Stimulated activated CD4-positive, alpha-beta T cell treated with anti-CD3 and anti-CD28 coated beads, Interleukin-4, amount 100 ng/mL, for 1 hour (primary cell): ENCODE data around the gene TMEM87B.

Source experiments
- DNase-seq: peaks from one replicate; pipeline ENCODE4 v3.0.0-alpha.2; 2020

Gene TMEM87B, protein sequence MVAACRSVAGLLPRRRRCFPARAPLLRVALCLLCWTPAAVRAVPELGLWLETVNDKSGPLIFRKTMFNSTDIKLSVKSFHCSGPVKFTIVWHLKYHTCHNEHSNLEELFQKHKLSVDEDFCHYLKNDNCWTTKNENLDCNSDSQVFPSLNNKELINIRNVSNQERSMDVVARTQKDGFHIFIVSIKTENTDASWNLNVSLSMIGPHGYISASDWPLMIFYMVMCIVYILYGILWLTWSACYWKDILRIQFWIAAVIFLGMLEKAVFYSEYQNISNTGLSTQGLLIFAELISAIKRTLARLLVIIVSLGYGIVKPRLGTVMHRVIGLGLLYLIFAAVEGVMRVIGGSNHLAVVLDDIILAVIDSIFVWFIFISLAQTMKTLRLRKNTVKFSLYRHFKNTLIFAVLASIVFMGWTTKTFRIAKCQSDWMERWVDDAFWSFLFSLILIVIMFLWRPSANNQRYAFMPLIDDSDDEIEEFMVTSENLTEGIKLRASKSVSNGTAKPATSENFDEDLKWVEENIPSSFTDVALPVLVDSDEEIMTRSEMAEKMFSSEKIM

DNA sequence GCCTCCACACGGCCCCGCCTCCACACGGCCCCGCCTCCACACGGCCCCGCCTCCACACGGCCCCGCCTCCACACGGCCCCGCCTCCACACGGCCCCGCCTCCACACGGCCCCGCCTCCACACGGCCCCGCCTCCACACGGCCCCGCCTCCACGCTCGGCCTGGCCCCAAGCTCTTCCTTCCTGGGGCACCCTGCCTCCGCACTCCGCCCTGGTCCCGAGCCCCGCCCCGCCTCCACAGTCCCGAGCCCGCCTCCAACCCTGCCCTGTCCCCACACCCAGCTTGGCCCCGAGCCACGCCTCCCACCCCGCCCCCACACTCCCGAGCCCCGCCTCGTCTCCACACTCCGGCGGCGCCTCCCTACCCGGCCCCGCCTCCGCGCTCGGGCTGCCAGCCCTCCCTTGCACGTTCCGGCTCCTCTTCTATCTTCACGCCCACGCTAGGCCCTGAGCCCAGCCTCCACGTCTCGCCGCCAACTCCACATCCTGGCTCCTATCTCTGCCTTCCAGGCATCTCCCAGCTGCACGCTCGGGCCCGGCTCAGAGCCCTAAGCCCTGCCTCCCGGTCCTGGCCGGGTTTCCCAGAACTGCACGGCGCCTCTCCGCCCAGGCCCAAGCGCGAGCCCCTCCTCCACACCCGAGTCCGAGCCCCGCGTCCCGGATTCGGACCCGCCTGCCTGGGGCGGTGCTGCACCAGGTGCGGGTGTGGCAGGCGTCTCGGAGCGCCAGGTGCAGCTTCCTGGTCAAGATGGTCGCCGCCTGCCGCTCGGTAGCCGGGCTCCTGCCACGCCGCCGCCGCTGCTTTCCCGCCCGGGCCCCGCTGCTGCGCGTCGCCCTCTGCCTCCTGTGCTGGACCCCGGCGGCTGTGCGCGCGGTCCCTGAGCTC is at the start of gene TMEM87B:
TSS of gene TMEM87B (plus strand) at position 423 of the 883 bp plus-strand sequence. CDS start at position 746, 323 bp downstream.
- DNase-seq = peak; percentile 97

DNA sequence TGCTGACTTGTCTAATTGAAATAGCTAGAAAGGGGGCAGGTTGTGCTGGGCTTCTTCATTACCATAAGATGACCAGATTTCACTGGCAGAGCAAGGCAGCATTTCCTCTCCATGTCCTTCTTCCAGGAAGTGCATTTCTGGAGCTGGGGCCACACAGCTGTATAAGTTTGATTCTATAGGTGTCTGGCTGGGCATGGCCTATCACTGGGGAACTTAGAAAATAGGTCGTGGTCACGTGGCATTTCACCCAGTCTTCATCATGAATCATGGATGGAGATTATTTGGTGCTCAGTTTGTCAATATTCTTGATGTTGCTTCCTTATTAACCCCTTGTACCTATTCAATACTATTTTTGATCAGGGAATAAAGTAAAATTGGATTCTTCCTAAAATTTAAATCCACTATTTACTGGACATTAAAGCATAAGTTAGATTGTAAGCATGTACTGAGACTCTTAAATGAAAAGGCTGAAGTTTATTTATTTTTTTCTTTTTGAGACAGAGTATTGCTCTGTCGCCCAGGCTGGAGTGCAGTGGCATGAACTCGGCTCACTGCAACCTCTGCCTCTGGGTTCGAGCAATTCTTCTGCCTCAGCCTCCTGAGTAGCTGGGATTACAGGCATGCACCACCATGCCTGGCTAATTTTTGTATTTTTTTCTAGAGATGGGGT is 49.5 kb upstream of the TMEM87B start:
- DNase-seq = no peak

DNA sequence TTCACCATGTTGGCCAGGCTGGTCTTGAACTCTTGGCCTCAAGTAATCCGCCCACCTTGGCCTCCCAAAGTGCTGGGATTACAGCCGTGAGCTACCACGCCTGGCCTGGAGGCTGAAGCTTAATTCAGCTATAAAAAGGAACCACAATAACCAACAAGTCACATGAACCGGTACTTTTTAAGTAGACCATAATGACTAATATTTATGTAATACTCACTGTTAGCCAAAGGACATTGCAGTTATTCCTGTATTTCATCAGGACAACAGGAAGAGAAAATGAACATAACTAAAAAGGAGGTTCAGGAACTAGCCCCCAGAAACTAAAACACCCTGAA is 49.0 kb upstream of the TMEM87B start:
- no peak for DNase-seq

DNA sequence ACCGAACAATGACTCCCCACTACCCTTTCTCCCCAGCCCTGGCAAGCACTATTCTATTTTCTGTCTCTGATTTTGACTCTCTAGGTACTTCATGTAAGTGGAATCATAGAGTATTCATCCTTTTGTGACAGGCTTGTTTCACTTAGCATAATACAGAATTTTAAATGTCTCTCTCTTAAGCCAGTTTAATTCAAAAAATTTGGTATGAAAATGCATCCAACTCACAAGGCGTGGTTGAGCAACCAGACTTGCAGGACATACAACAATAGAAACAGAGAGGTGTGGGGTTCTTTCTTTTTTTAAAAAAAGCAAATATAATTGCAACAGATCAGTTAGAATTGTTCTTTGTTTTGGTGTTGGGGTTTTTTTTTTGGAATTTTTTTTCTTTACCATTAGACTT is 47.6 kb upstream of the TMEM87B start:
- DNase-seq = no peak

DNA sequence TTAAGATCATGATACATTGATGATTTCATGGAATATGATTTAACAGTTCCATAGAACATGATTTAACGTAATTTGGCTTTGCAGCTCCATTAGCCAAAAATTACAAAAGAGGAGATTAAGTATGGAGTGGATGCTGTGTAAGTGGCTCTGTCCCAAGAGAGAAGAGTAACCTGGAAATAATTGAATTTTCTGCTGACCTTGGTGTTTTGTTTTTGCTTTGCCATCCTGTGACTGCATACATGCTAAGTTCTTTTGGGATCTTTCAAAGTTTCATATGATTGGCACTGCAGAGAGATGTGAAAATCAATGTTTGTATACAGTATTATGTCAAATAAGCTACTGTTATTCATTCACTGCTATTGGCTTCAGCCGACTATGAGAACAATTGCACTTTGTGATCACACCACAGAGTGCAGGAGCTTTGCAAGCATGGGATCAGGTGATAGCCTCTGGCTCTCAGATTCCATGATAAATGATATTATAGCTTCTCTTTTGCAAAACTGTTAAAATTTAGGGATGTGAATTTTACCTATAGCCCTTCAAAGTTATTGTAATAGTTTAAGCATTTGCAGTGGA is 46.1 kb upstream of the TMEM87B start:
- DNase-seq = no peak

DNA sequence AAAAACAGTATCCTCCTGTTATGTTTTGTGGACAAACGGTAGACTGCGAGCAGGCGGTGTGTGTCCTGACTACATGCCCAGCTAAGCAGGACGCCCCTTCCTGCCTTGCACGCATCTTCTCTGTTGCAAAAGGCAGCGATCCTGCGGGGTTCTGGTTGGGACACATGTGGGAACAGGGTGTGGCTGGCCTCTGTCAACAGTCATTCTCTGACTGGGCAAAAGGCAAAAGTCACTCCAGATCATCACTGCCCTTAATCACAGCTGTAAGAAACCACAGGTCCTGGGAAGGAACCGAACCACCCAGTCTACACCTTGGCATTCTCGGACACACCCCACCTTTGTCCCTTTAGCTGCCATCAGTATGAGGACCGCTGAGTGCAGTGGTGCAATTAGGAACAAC is 44.3 kb upstream of the TMEM87B start:
- no peak for DNase-seq

DNA sequence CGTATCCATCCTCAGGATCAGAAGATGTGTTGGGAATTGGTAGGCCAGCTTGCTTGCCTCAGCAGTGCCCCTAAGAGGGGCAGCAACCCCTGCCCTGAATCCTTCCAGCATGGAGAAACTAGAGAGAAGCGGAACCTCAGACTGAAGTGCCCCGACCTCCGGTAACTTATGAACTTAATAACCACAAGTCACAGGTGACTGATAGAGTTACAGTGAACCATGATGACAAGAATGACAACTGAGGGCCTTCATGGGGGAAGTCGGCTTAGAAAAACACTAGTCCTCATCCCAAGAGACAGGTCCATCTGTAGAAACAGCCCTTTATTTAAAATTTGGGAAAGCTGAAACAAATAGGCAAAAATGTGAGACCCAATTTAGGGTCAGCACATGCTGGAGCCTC is 42.5 kb upstream of the TMEM87B start:
- no peak for DNase-seq

DNA sequence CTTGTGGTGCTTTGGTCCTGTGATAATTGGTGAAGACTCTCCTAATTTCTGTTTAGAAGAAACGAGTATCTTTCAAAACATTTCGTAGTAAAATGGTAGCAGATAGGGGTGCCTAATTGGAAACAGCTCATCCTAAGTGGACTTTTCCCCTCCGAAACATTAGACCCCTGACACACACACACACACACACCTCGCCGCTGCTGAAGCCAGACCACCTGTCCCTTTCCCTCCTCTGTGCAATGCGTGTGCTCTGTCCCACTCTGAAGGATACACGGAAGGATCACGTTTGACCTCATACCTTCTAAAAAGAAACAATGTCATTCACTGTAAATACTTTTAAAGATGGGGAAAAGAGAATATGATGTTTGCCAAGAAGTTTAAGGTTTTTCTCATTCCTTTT is 36.2 kb upstream of the TMEM87B start:
- no peak for DNase-seq

DNA sequence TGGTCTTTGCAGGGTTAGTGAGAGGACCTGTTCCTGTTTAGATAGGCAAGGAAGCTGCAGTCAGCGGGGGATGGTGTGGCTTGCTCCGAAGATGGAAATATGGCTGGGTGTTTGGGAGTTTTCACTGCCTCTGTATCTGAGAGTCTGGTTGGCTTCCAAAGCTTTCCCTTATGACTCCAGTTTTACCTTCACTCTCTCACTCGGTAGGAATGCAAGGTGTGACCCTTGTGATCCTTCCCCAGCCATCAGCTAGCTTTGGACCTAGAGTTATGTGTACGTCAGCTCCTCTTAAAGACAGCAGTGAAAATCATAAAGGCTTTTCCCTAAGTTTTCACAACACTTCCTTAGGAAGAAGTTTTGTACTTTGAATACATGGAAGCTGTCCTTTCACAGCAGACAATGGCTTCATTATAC is 35.5 kb upstream of the TMEM87B start:
- DNase-seq = no peak

DNA sequence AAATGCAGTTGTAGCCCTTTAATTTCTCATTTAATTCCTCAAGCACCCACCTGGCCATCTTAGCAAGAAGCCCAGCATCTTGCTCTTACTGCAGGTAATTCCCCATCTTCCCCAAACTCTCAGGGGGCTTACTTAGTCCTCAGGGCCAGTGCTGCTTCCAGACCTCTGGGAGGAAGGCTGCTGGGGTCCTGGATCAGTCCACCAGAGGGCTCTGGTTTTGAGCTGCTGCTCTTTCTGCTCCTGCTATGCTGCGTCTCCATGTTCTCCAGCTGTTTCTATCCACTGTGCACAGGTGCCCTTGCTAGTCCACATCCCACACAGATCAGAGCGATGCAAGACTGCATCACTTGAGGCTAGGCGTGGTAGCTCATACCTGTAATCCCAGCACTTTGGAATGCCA is 34.5 kb upstream of the TMEM87B start:
- no peak for DNase-seq

DNA sequence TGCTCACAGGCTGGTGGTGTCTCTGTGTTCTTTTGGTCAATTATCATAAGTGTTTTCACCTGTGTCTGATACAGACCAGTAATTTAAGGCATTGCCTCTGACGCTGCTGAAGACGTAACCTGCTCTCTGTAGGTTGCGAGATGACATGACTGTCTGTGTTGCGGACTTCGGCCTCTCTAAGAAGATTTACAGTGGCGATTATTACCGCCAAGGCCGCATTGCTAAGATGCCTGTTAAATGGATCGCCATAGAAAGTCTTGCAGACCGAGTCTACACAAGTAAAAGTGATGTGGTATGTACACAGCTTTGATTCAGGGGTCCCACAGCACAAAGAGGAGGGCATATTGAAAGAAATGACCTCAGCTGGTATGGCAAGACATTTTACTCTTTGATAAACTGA is 33.8 kb upstream of the TMEM87B start:
- no peak for DNase-seq

DNA sequence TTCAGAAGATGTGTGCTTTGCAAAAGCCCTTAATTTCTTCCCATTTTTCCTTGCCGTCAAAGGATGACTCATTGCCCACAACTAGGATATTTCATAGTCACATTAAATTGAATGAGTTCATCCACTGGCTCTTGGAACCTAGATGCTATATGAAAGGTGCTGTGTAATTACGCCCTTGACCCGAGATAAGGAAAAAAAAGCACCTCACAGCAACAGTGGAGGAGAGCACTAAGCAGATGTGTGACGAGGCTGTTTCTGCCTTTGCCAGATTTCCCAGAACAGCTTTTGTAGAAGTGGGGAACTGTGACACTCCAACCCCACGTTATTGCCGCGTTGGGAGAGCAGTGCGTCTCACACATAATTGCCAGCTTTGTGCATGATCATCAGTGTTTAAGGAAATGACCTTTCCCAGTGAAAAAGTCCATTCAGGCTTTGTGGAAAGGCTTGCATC is 33.3 kb upstream of the TMEM87B start:
- DNase-seq = no peak

DNA sequence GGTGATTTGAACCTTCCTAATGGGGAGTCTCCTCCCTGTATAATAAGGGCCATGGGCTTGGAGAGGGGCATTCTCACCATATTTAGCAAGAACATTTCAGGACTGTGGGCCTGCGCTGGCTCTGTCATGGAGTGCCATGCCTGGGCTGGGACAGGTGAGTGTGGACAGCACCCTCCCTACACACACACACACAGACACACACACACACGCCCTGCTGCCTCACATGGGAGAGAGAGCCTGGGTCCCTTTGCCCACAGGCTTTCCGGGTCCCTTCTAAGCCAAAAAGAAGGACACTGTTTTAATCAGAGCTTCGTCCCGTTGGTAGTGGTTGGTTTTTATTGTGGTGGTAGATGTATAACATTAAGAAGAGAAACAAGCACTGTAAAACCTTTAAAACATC is 31.4 kb upstream of the TMEM87B start:
- DNase-seq = no peak

DNA sequence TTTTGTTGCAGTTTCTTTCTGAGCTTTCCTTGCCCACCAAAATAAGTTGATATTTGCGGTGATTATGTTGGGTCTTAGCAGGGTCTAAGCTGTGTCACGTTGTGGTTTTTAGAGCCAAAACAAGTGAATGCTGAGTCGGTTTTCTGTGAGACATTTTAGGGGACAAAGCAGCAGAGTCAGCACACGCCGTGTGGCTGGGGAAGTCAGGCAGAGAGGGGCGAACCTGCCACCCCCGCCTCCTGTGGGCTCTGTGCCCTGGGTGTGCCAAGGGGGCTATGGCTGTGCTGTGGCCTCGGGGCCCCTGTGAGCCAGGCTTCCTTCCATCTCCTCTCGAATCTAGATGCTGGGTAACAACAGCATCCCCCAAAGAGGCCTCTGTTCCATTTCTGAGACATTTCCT is 30.8 kb upstream of the TMEM87B start:
- no peak for DNase-seq

DNA sequence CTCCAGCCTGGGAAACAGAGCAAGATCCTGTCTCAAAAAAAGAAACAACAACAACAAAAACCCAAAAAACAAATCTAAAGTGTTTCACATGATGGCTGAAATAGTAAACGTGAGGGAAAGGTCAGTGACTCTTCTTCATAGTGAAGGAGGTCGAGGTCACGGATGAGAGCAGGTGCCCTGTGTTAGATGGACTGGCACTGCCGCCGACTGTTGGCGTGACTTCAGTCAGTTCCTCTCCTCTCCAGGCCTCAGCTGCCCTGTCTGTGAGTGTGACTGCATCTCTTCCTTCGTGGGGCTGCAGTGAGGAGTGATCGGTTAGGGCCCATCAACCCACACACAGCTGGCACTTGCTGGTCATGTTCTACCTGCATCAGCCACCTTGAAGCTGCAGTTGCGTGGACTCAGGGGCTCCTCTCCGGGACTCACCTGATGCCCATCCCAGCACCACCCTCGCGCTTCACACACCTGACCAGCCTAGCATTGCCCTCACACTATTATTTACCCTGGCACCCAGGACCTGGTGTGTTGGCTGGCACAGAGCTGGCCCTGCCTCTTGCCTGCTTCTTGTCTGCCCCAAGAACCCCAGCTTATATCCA is 30.1 kb upstream of the TMEM87B start:
- no peak for DNase-seq

DNA sequence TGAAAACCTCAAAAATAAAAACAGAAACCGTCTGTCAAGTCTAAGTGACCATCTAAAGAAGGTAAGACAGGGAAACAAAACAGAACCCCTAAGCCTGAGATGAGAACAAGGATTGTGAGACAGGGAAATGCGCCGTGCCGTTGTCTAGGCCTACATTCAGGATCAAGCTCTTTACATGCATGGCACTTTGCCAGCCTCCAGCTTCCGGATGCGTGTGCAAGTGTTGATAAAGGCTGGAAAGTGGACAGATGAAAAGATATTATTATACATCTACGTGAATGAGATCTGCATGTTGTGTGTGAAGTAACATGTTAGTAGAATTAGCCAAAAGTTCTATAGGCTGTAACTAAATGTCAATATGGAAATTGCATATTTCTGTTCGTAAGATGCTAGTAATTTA is 28.6 kb upstream of the TMEM87B start:
- DNase-seq = no peak

DNA sequence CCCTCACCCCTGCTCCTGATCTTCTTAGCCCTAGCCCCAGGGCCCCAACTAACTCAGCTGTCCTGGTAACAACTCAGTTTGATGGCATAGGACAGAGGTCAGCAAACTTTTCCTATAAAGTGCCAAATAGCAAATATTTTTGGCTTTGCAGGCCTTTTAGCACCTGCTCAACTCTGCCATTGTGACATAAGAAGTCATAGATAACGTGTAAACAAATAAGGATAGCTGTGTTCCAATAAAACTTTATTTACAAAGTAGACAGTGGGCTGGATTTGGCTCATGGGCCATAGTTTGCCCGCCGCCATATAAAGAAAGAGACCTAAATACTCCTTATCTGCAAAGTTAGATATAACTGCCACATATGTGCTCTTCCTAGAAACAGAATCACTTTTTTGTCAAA is 27.3 kb upstream of the TMEM87B start:
- no peak for DNase-seq

DNA sequence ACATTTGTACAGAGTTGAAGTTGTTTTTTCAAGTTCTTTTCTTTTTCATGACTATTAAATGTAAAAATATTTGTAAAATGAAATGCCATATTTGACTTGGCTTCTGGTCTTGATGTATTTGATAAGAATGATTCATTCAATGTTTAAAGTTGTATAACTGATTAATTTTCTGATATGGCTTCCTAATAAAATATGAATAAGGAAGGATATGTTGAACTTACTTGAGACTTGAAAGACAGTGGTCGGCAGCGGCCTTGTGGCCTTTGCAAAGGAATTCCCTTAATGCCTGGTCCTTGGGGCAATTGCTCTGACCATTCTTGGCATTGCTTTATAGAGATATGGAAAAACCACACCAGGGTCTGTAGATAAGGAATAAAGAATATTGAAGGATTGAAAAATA is 25.9 kb upstream of the TMEM87B start:
- DNase-seq = no peak

DNA sequence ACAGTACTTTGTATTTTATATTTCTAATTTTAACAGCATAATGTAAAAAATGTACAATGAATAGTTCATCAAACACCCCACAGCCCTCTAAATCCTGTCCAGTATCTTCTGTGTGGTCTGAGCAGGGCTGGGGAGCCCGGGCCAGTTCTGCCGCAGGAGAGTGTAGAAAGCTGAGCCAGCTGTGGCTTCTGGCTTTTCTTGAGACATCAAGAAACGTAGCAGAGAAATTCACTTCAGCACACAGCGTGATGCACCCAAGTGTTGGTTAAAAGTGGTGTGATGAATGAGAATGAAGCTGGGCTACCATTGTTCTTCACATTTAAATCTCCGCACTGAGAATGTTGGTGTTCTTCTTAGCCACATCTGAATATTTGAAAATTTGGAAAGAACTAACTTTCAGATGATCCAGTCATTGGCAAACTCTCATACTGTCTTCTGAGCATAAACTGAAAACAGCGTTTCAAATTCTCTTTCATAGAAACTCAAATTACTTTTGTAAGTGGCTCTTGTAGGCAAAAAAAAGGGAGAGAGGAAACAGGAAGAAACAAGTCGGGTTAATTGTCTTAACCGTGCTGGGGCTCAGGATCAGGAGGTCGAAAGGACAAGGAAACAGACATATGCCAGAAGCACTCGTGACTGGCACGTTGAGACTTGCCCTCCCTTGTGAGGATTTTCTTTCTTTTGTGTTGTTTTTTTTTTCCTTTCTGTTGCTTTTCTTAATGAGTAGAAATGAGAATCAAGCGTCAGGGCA is 23.4 kb upstream of the TMEM87B start:
- no peak for DNase-seq

DNA sequence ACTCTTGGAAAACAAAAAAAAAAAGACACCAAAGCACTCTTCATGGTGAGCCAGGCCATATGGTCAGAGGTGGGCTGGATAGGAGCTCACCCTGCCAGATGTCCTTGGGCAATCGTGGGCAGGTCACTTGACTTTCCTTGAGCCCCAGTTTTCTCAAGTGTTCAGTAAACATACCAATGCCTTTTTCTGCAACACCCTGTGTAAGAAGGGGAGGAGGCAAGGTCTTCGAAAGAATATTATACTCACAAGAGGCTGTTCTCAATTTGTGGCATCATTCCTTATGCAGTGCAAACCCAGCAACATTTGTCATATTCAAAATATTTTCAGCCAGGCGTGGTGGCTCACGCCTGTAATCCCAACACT is 22.9 kb upstream of the TMEM87B start:
- DNase-seq = no peak

DNA sequence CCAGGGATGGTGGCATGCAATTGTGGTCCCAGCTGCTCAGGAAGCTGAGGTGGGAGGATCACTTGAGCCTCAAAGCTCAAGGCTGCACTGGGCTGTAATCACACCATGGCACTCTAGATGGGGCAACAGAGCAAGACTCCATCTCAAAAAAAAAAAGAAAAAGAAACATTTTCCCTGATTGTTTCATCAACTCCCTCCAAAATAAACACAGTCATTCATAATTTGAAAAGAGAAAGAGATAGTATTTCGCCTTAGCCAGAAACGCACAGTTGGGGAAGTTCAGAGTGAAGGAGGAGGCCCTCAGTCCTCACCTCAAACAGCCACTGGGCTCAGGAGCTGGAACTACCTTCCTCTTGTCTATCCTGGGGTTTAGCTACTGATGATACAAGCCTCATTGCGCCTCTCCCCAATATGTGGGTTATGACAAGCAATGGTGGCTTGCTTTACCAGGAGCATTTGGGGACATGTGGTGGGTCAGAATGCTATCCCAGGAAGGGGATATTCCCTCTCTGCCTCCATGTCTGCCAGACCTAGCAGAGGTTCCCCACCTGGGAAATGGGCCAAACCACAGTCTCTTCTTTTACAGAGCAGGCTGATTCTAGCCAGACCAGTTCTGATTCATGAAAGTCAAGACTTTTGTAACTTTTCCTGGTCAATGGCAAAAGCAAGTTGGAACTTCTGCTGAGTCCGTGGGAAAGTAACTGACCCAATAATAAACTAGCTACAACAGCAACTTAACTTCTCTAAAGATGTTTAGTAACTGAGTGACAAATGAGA is 22.2 kb upstream of the TMEM87B start:
- no peak for DNase-seq
